Measurements from ENCODE around the gene DDC.
A peak's percentile ranks its signal among the peaks of the same experiment; 100 is the strongest.
"Not testable (repeated sequence)": the region's sequence is repeated elsewhere in the genome, so short reads cannot be mapped to it uniquely, and the experiment has no call there.

DDC gene

DNA sequence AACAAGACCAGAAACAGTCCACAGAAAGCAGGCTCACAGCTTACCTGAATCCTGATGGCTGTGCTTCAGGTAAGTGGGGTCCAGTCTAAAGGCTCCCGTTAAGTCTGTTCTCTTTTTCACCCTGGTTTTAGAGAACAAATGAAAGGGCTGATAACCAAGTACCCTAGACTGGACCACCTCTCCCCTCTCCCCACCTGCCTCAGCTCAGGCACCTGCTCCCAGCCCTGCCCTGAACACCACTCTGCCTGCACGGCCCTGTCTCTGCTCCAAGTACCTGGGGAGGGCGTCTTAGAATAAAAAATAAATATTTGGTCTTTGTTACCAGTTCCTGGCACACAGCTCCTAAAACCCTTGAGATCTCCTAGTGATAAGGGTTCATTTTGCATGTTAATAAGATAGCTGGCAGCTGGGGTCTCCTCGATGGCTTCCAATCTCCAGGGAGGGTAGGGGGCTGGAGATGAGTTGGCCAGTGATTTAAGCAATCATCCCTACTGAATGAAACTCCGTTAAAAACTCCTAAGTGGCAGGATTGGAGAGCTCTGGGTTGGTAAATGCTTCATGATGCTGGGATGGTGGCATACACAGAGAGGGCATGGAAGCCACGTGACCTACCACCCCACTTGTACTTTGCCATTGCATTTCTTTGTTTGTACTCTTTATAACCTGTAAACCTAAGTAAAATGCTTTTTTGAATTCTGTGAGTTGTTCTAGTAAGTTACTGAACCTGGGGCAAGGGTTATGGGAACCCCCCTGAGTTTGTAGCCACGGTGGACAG is 85.3 kb downstream of the DDC start:
- no peak for DNase-seq (ENCODE audit: low spot score)

DNA sequence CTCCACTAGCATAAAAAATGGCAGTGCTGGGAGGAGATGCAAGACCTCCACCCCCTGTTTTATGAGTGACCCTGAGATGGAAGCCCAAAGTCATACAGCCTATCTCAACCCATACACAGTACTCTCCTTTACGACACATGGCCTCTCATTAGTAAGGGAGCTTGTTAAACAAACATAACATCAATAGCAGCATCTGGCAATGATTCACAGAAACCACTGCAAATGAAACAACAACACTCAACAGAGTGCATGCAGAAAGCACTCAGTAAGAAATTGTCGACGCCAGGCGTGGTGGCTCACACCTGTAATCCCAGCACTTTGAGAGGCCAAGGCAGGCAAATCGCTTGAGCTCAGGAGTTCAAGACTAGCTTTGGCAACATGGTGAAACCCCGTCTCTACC is 87.6 kb downstream of the DDC start:
- peak; percentile 60 for DNase-seq (ENCODE audit: low spot score)

DNA sequence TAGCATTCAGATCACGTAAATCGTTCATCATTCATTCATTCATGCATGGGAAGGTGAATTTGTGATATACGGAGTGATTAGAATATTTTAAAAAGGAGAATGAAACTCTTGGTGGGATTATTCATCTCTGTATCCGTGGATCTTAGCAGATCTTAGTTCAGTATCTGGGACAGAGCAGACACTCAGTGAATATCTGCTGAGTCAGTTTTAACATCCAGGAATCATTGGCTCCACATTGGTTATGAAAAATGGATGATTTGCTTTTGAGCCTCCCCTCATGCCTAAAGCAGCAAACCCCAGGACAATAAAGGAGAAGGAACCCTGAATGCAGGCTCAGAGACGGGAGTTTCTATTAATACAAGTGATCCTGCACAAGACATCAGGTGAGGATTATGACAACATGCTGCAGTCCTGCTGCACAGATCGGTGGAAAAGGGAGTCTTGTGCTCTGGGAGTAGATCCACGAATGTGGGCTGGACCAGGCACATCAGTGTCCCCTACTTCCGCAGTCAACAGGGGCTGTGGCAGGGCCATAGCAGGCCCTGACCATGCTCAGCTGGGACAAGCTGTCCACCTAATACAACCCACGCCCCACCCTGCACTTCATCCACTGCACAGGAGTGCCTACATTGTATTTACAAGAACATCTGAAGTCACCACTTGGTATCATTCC is 88.1 kb downstream of the DDC start:
- DNase-seq (ENCODE audit: low spot score) = no peak

DNA sequence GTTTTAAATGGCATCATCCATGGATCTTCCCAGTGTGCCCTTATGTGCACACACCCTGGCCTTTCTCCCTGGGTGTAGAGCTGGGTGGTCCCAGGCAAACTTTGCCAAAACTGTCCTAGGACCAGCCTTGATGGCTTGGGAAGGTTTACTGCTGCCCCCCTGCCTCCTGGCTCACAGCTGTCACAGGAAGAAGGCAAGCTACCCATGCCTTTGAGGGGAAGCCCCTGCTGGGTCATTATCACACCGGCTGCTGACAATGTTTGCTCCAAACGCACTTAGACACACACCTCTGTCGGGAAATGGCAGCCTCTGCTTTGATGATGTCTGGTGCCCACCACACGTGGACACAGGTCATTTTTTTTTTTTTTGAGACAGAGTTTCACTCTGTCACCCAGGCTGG is 89.9 kb downstream of the DDC start:
- DNase-seq (ENCODE audit: low spot score) = no peak

DNA sequence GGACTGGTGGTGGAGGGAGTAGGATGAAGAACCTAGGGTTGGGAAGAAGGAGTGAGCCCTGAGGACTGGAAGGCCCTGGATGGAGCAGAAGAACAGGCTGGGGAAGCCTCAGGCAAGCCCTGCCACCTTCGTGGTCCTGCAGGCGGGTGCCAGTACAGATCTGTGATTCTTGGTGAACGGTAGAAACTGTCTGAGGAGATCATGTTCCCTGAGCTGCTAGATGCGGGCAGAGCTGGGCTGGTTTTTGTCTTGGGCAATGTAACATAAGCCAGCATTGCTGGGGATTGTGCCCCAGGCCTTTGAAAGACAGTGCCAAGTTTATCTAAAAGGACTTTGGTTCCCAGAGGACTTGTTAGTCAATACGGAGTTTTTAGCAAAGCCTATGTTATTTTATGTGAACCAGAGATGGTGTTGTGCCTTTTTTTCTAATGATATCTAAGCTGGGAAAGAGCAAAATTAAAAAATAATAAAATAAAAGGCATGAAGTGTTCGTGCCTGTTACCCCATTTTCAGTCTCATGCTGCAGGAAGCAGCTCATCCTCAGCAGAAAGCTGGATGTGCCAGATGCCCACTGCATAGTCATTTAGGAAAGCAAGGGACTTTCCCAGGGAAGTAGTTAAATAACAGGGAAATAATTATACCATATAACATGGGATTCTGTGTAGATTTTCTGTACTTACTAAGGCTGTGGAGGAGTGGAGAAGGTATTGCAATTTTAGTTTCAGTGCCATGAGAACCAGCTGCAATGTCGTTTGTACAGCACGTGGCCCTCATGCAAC is 90.6 kb downstream of the DDC start:
- no peak for DNase-seq (ENCODE audit: low spot score)

DNA sequence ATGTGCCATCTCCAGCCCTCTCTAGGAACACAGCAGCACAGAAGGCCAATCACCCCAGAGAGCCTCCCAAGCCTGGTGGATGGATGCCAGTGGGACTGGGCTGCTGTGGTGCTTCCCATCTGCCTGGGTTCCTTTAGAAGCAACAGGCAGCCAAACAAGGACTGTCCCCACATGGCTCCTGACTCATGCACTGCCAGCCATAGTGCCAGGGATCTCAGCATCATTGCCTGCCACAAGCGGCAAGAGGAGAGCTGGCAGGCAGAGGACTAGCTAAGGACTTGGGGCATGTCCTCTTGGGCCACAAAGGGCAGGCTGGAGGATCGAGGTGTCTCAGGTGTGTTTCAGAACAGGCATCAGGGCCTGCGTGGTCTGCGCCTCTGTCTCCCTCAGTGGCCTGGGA is 91.7 kb downstream of the DDC start:
- no peak for DNase-seq (ENCODE audit: low spot score)

DNA sequence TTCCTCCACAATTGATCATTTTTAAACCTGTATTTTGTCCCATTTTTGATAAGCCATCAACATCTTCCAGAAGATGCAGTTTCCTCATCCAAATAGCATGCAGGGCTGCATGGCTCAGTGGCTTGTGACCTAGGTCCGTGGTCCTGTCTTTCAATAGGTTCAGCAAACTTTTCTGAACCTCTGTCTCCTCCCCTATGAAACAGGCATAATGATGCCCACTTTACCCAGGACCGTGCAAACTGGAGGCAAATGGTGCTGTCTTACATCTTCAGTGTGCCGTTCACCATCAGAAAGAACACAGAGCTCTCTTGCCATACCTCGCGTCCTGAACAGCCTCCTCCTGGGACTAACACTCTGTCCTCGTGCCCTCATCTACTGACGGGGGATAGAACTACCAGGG is 92.8 kb downstream of the DDC start:
- no peak for DNase-seq (ENCODE audit: low spot score)

DNA sequence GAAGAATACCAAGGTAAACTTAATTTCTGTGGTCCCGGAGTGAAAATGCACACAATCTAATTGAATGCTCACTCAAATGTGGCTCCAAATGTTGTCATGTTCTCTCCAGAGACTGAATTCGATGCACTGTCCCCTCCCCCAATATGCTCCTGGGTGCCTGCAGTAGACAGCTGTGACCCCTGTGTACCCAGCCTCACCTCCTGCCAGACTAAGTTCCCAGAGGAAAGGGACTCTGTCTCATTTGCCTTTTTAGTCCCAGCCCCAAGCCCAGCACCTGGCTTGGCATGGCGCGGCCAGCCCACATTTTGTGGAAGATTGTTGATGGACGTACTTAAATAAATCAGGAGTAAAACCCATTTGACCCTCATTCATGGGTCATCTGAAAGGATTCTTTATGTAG is 93.2 kb downstream of the DDC start:
- no peak for DNase-seq (ENCODE audit: low spot score)

DNA sequence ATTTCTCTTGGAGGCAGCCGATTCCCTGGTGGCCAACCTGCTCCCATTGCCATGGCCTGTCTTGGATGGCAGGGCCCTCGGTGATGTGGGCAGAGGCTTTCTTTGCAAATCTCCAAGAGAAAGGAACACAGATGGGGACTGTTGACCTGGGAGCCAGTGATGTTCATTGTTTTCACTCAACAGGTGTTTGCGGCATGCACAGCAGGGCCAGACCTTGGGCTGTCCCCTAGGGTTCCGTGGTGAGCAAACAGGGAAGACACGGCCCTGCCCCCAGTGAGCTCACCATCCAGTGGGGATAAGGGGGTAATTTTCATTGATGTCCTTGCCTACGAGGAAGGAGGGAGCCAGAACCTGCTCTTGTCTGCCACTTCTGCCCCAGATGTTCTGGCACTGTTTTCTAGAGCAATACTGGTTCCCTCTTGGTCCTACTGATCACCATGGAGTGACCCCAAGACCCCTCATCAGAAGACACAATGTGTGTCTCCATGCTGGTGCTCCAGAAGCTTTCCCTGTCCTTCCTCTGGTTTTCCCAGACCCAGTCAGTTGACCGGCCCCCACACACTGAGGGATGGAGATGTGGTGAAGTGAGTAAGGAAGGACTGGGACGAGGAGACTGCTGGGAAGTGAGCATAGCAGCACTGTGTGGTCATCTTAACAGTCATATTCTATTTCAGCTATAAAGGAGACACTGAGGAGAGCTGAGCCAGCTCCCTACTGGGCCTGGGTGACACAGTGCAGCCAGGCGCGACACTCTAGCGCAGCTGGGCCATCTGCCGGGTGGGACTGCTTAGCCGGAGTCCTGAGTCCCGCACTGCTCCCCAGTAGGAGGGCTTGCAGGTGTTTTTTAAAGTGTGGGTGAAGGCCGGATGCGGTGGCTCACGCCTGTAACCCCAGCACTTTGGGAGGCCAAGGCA is 94.7 kb downstream of the DDC start:
- DNase-seq (ENCODE audit: low spot score) = no peak

DNA sequence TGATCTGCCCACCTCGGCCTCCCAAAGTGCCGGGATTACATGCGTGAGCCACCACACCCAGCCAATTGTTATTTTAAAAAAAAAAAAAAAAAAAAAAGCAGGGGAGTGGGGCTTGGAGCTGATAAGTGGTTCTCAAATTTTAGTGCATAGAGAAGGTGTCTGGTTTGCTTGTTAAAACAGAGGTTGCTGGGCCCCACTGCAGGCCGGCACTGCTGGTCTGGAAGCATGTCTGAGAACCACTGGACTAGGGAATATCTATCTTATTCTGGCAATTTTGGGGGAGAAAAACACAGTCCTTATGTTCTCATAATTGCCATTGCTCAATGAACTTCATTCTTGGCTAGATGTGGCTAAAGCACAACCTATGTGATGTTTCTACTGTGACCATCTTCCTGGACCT is 96.0 kb downstream of the DDC start:
- DNase-seq (ENCODE audit: low spot score) = no peak

DNA sequence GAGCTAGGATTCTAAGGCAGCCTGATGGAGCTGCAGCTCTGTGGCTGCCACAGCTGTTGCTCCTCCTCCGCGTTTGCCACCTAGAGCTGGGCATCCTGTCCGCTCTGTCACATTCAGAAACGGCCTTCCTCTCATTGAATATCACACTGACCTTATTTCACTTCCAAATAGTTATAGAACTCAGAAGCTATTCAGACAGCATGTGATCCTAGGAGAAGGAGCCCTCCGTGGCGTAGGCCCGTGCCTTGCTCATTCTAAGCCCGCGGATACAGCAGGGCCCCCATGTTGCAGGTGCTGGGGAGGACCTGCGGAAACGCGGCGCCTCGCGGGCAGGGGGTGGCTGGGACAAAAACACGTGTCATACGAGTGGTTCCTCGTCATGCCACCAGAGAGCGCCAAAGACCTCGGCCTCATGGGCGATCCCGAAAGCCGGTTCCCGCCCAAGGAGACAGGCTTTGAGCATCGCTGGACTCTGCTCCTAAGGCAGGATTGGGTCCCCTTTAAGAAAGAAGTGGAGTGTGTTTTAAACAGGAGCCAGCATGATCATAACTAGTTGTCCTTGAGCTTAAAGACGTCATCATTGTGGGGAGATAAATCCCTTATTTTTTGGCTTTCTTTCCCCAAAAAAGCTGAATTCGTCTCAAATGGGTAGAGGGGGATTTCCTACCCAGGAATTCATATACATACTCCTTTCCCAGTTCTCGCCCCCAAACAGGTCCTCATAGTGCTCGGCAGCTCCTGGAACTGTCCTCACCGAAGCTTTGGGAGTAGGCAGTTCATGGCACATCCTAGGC is 97.2 kb downstream of the DDC start:
- DNase-seq (ENCODE audit: low spot score) = peak; percentile 84

DNA sequence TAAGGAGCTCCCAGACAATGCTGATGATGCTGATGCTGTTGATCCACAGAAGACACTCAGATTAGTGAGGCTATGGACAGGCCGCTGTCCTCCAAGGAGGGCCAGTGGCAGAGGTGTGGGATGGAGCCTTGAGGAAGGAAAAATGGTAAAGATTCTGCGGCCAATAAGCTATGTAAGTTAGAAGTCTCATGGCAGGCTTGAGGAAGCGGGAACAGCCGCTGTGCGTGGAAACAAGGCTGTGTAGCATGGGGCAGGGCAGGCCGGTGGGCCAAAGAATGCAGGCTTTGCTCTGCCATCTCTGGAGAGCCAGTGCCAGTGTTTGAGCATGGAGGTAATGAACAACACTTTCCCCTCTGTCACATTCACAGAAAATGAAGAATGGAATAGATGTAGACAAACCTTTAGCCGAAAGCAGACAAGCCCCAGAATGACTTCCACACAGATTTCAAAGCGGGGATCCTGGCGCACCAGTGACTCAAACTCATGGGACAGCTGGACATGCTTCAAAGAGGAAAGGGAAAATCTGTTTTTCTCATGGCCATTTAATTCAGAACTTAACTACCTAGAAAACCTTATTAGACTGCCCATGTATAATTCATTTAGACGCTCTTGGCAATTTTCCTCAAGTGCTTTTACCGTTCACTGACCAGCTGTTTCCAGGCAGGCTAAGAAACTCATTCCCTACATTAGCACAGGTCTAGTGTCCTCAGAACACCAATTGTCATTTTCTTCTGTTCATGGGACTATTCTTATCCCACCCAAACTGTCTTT is 98.2 kb downstream of the DDC start:
- no peak for DNase-seq (ENCODE audit: low spot score)

DNA sequence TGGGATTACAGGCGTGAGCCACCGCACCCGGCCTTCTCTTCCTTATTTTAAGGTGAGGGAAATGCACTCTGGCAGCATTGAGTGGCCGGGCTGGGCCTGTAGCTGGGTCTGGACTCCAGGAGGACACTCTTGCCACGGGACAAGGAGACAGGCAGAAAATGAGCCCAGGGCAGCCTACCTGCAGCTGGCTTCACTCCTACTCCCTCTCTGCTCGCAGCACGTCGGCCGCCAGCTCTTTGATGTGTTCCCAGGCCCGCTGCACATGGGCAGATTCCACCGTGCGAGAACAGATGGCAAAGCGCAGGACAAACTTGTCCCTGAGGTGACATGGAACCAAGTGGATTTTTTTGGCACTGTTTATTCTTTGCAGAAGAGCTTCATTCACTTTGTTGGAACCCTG is 102.2 kb downstream of the DDC start:
- DNase-seq (ENCODE audit: low spot score) = no peak

DNA sequence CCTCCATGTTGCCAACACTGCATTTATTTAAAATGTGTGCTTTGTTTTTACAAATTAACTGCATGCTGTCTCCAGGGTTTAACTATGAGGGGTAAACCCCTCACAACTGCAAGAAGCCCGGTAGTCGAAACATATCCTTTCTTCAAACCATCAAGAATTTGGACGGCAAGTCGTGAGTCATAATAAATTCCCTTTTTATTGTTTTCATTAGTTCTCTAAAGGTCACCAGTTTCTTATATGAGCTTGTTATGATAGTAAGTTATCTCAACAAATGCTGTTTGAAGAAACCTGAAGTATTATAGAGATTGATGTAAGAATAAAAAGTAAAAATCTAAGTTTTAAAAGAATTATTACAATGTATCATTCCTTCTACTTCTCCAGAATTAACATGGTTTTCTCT is 102.8 kb downstream of the DDC start:
- DNase-seq (ENCODE audit: low spot score) = no peak

DNA sequence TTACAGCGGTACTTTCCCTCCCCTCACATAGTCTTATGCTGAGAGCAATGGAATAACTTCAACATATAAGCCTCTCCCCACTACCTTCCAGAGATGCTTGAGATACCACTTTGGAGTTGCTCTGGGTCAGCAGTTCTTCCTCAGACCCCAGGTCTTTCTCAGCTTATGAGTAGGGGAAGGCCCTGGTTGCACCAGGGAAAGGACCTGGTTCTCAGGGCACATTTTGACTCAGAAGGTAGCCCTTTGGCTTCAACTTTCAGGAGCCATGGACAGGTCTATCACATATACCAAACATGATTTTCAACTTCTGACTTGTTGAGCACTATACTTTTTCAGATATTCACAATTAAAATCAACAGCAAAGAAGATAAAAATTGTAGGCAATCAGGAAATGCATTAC is 103.5 kb downstream of the DDC start:
- DNase-seq (ENCODE audit: low spot score) = no peak

DNA sequence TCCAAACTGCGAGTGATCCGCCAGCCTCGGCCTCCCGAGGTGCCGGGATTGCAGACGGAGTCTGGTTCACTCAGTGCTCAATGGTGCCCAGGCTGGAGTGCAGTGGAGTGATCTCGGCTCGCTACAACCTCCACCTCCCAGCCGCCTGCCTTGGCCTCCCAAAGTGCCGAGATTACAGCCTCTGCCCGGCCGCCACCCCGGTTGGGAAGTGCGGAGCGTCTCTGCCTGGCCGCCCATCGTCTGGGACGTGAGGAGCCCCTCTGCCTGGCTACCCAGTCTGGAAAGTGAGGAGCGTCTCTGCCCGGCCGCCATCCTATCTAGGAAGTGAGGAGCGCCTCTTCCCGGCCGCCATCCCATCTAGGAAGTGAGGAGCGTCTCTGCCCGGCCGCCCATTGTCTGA is 106.0 kb downstream of the DDC start:
- not testable (repeated sequence) for DNase-seq (ENCODE audit: low spot score)

DNA sequence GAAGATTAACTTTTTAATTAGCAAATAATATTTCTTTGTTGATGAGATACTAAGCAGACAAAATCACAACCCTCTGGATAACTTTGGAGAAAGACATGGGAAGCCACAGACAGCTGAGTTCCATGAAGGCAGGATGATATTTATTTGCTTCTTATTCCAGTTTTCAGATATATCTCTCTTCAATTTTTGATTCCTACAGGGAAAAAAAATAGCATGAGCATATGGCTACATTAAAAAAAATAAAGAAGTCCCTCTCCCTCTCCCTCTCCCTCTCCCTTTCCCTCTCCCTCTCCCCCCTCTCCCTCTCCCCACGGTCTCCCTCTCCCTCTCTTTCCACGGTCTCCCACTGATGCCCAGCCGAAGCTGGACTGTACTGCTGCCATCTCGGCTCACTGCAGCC is 106.6 kb downstream of the DDC start:
- DNase-seq (ENCODE audit: low spot score) = not testable (repeated sequence)

DNA sequence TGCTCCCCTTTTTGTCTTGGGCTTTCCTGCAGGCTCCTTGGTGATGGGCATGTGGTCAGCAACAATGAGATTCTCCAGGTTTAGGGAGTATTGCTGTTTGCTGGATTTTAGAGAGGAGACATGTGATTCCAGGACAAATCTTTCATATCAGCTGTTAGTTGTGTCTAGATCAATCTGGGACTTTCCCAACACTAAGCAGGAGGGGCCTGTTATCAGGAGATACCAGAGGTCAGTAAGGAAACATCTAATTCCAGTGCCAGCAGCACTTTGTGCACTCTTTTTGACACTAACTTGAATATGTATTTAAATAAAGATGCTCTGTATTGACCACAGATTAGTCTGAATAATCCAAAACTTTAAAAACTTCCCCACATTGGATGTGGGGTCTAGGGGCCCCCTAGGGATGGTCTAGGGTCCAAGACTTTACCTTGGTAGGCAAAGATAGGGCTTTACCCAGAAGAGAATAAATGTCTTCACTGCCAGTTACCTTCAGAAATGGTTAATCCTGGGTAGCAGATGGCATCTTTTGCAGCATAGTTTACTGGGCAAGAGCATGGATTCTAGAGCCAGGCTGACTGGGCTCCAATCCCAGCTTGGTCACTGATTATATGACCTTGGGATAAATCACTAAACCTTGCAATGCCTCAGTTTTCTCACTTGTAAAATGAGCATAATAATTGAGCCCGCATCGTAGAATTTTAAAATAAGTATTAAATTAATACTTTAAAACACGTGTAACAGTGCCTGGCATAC is 108.7 kb downstream of the DDC start:
- DNase-seq (ENCODE audit: low spot score) = no peak

DNA sequence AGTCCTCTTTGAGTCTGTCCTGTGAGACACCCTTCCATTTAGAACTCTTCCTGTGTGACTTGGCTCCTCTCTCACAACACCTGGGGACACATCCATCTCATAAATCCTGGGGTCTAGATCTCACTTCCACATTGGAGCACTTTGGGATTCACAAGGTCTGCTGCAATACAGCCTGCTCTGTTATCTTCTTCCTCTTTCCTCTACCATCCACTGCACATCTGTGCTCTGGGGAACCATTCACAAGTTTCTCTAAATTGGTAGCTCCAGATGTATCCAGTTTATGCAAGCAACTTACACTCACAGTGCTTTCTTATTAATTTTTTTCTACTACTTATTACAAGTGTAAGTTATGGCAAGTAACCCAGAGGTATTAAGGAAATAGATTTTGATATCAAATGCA is 109.5 kb downstream of the DDC start:
- DNase-seq (ENCODE audit: low spot score) = no peak

DNA sequence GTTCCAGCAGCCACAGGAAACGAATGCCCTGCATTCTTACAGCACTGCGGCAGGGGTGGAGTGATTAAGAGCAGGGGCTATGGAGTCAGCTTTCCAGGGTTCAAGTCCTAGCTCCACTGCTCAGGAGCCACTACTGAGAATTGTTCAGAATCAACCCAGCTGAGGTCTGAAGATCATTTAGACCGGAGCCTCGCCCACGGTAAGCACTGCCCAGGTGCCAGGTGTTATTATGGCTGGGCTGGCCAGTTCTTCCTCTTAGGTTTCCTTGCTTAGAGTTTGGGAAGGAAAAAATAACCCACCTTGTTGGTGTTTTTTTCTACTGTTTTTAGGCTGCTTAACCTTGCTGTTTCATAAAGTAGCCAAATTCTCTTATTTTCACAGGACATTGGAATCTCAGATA is 110.2 kb downstream of the DDC start:
- DNase-seq (ENCODE audit: low spot score) = no peak
